ENCODE data around the gene SYK. TPM values are rescaled to one million over a fixed set of nuclear protein-coding genes. Genes with fewer than 3 reads are reported as not detected.

The SYK gene
- total RNA-seq, 4 donors from 2014 or later, result 7.0 to 16.6 (median 8.7) TPM

- no peak for DNase-seq (ENCODE audit: extremely low spot score)
- H3K27me3 ChIP-seq, result no peaks in the 10 kb centered on the region
- no peak for TF ChIP-seq EP300 (IDR thresholded peaks at IDR 0.05)
- no peak for TF ChIP-seq POLR2AphosphoS5 (IDR thresholded peaks at IDR 0.05)
- no peak for TF ChIP-seq CTCF (IDR thresholded peaks at IDR 0.05)
- TF ChIP-seq POLR2A (IDR thresholded peaks at IDR 0.05; ENCODE audit: low read depth), result no peak
These were observed 98.5 kb downstream of the SYK start for GRCh38 chr9:90900130-90900529.

GRCh38 chr9:90901933-90902332 lies 100.3 kb downstream of the SYK start:
- Histone ChIP-seq H3K9me3 (no peaks in the 10 kb centered on the region), H3K36me3 (no peaks in the 10 kb centered on the region), H3K4me1 (peaks cover 0 to 3% (median 0%) of the 10 kb centered on the region in 4 donors), H3K4me3 (no peak overlapping the region), H3K27me3 (no peaks in the 10 kb centered on the region), H3K27ac (replicated peaks in 1 of 4) (no peak overlapping the region)
- no peak for TF ChIP-seq POLR2A (IDR thresholded peaks at IDR 0.05; ENCODE audit: low read depth)
- no peak for TF ChIP-seq EP300 (IDR thresholded peaks at IDR 0.05)
- TF ChIP-seq POLR2AphosphoS5 (IDR thresholded peaks at IDR 0.05), result no peak
- no peak for TF ChIP-seq CTCF (IDR thresholded peaks at IDR 0.05)
- intact Hi-C loops (cut with DNase I), result no loop called here
- no peak for DNase-seq (ENCODE audit: extremely low spot score)
- WGBS, result 96% methylated on average over 8 of the region's 8 CpGs

More at GRCh38 chr9:90900130-90900529, 98.5 kb downstream of the SYK start:
- H3K36me3 ChIP-seq, result no peaks in the 10 kb centered on the region
- H3K4me1 ChIP-seq, result peaks cover 0 to 3% (median 0%) of the 10 kb centered on the region in 4 donors
- H3K9me3 ChIP-seq, result no peaks in the 10 kb centered on the region
- H3K27ac ChIP-seq (replicated peaks in 1 of 4), result no peak overlapping the region
- H3K4me3 ChIP-seq, result no peak overlapping the region
- intact Hi-C loops (cut with DNase I), result no loop called here
- WGBS, result 51% methylated on average over 5 of the region's 5 CpGs

- DNase-seq (ENCODE audit: extremely low spot score), result no peak
- Histone ChIP-seq H3K9me3 (no peaks in the 10 kb centered on the region), H3K36me3 (no peaks in the 10 kb centered on the region), H3K4me3 (no peak overlapping the region), H3K4me1 (peaks cover 0 to 3% (median 0%) of the 10 kb centered on the region in 4 donors), H3K27me3 (no peaks in the 10 kb centered on the region), H3K27ac (replicated peaks in 1 of 4) (no peak overlapping the region)
- WGBS, result 74% methylated on average over 11 of the region's 11 CpGs
- intact Hi-C loops (cut with DNase I), result no loop called here
- TF ChIP-seq EP300 (IDR thresholded peaks at IDR 0.05) (no peak), POLR2AphosphoS5 (IDR thresholded peaks at IDR 0.05) (no peak), CTCF (IDR thresholded peaks at IDR 0.05) (no peak), POLR2A (IDR thresholded peaks at IDR 0.05; ENCODE audit: low read depth) (no peak)
These were observed 102.3 kb downstream of the SYK start for GRCh38 chr9:90903766-90904424.

- Histone ChIP-seq H3K4me3 (no peak overlapping the region), H3K27me3 (no peaks in the 10 kb centered on the region), H3K4me1 (peaks cover 0 to 3% (median 0%) of the 10 kb centered on the region in 4 donors), H3K9me3 (no peaks in the 10 kb centered on the region), H3K27ac (replicated peaks in 1 of 4) (no peak overlapping the region), H3K36me3 (no peaks in the 10 kb centered on the region)
- 79% methylated on average over 12 of the region's 12 CpGs for WGBS
- TF ChIP-seq POLR2A (IDR thresholded peaks at IDR 0.05; ENCODE audit: low read depth) (no peak), EP300 (IDR thresholded peaks at IDR 0.05) (no peak), CTCF (IDR thresholded peaks at IDR 0.05) (no peak), POLR2AphosphoS5 (IDR thresholded peaks at IDR 0.05) (no peak)
- no peak for DNase-seq (ENCODE audit: extremely low spot score)
- intact Hi-C loops (cut with DNase I), result no loop called here
These were observed 103.3 kb downstream of the SYK start for GRCh38 chr9:90904706-90905478.
